ENCODE results near the gene LYSMD1. TPM values are rescaled to one million over a fixed set of nuclear protein-coding genes. Genes with fewer than 3 reads are reported as not detected.
"Not testable (repeated sequence)": the region's sequence is repeated elsewhere in the genome, so short reads cannot be mapped to it uniquely, and the experiment has no call there.

The LYSMD1 gene
- total RNA-seq, 1 donor from 2014 or later = 4.7 TPM

- intact Hi-C loops (cut with micrococcal nuclease) = no loop called here
- H3K36me3 Mint-ChIP-seq (ENCODE audit: low read depth) = peaks cover 6% of the 10 kb centered on the region
Observed at GRCh38 chr1:151193304-151193703, 27.6 kb upstream of the LYSMD1 start.

GRCh38 chr1:151192047-151192446 is 26.3 kb upstream of the LYSMD1 start:
- Mint-ChIP-seq H3K36me3 (ENCODE audit: low read depth) (peaks cover 6% of the 10 kb centered on the region), H3K27me3 (peaks cover 6% of the 10 kb centered on the region), H3K9me3 (no peaks in the 10 kb centered on the region), H3K27ac (no peak overlapping the region), H3K4me1 (peaks cover 26% of the 10 kb centered on the region), H3K4me3 (no peak overlapping the region)
- no peak for DNase-seq
- intact Hi-C loops (cut with micrococcal nuclease) = no loop called here

More at GRCh38 chr1:151193304-151193703, 27.6 kb upstream of the LYSMD1 start:
- no peak for DNase-seq
- Mint-ChIP-seq H3K27me3 (peaks cover 7% of the 10 kb centered on the region), H3K4me3 (no peak overlapping the region), H3K4me1 (peaks cover 29% of the 10 kb centered on the region), H3K27ac (no peak overlapping the region), H3K9me3 (no peaks in the 10 kb centered on the region)

- H3K4me3 Mint-ChIP-seq = peak within 1 kb of the TSS; percentile 97
- peak; percentile 96 for DNase-seq
- H3K9me3 Mint-ChIP-seq = no peaks in the 10 kb centered on the region
- intact Hi-C loops (cut with micrococcal nuclease) = loop anchor here (1.0 kb wide), 4 partner anchors 8 to 91 kb away; partner anchors contain the start of genes PIP5K1A, PSMD4 and SCNM1
- H3K4me1 Mint-ChIP-seq = peaks cover 26% of the 10 kb centered on the region
- peaks cover 21% of the 10 kb centered on the region for H3K36me3 Mint-ChIP-seq (ENCODE audit: low read depth)
- peaks cover 6% of the 10 kb centered on the region for H3K27me3 Mint-ChIP-seq
- H3K27ac Mint-ChIP-seq = peak within 1 kb of the TSS; percentile 93
Observed at GRCh38 chr1:151189637-151190445, 24.1 kb upstream of the LYSMD1 start, which contains the start of gene VPS72. Gene VPS72, minus strand, starts transcription at chr1:151190197. Its CDS starts 76 bp downstream, at chr1:151190121.

- H3K27me3 Mint-ChIP-seq; intact Hi-C loops (cut with micrococcal nuclease); H3K9me3 Mint-ChIP-seq; DNase-seq: not testable (repeated sequence)
- H3K4me1 Mint-ChIP-seq = peaks cover 29% of the 10 kb centered on the region
- peak overlapping the region; percentile 76 for H3K27ac Mint-ChIP-seq
- H3K4me3 Mint-ChIP-seq = peak overlapping the region; percentile 97
- peaks cover 30% of the 10 kb centered on the region for H3K36me3 Mint-ChIP-seq (ENCODE audit: low read depth)
Observed at GRCh38 chr1:151188667-151189066, 23.0 kb upstream of the LYSMD1 start.

GRCh38 chr1:151187205-151187604 is 21.5 kb upstream of the LYSMD1 start:
- peaks cover 29% of the 10 kb centered on the region for H3K4me1 Mint-ChIP-seq
- no peak overlapping the region for H3K27ac Mint-ChIP-seq
- peaks cover 2% of the 10 kb centered on the region for H3K27me3 Mint-ChIP-seq
- intact Hi-C loops (cut with micrococcal nuclease) = no loop called here
- H3K9me3 Mint-ChIP-seq = no peaks in the 10 kb centered on the region
- H3K4me3 Mint-ChIP-seq = no peak overlapping the region
- peaks cover 42% of the 10 kb centered on the region for H3K36me3 Mint-ChIP-seq (ENCODE audit: low read depth)
- DNase-seq = no peak

GRCh38 chr1:151184211-151184610 is 18.5 kb upstream of the LYSMD1 start:
- Mint-ChIP-seq H3K36me3 (ENCODE audit: low read depth) (peaks cover 59% of the 10 kb centered on the region), H3K4me3 (no peak overlapping the region), H3K4me1 (peaks cover 21% of the 10 kb centered on the region), H3K9me3 (no peaks in the 10 kb centered on the region), H3K27me3 (no peaks in the 10 kb centered on the region), H3K27ac (no peak overlapping the region)
- intact Hi-C loops (cut with micrococcal nuclease) = no loop called here
- DNase-seq = no peak

GRCh38 chr1:151176514-151177045 is 10.9 kb upstream of the LYSMD1 start:
- DNase-seq = no peak
- H3K9me3 Mint-ChIP-seq = no peaks in the 10 kb centered on the region
- no peaks in the 10 kb centered on the region for H3K27me3 Mint-ChIP-seq
- H3K27ac Mint-ChIP-seq = no peak overlapping the region
- peaks cover 57% of the 10 kb centered on the region for H3K36me3 Mint-ChIP-seq (ENCODE audit: low read depth)
- intact Hi-C loops (cut with micrococcal nuclease) = no loop called here
- peaks cover 1% of the 10 kb centered on the region for H3K4me1 Mint-ChIP-seq
- no peak overlapping the region for H3K4me3 Mint-ChIP-seq

- intact Hi-C loops (cut with micrococcal nuclease) = no loop called here
- H3K36me3 Mint-ChIP-seq (ENCODE audit: low read depth) = peaks cover 55% of the 10 kb centered on the region
- H3K4me3 Mint-ChIP-seq = no peak within 1 kb of the TSS
- H3K27ac Mint-ChIP-seq = peak within 1 kb of the TSS; percentile 38
- no peaks in the 10 kb centered on the region for H3K27me3 Mint-ChIP-seq
- H3K4me1 Mint-ChIP-seq = peaks cover 1% of the 10 kb centered on the region
- DNase-seq = no peak
- H3K9me3 Mint-ChIP-seq = no peaks in the 10 kb centered on the region
Observed at GRCh38 chr1:151175863-151176262, 10.2 kb upstream of the LYSMD1 start, which contains the start of gene TMOD4. Gene TMOD4, minus strand, starts transcription at chr1:151175981. Its CDS starts 1,106 bp downstream, at chr1:151174875.

GRCh38 chr1:151175041-151175741 is 9.5 kb upstream of the LYSMD1 start:
- Mint-ChIP-seq H3K4me3 (no peak overlapping the region), H3K27me3 (no peaks in the 10 kb centered on the region), H3K4me1 (peaks cover 1% of the 10 kb centered on the region), H3K9me3 (no peaks in the 10 kb centered on the region), H3K36me3 (ENCODE audit: low read depth) (peaks cover 52% of the 10 kb centered on the region), H3K27ac (no peak overlapping the region)
- DNase-seq = no peak
- intact Hi-C loops (cut with micrococcal nuclease) = no loop called here

- no peak for DNase-seq
- Mint-ChIP-seq H3K9me3 (no peaks in the 10 kb centered on the region), H3K27ac (no peak overlapping the region), H3K4me3 (no peak overlapping the region), H3K27me3 (no peaks in the 10 kb centered on the region), H3K4me1 (peaks cover 14% of the 10 kb centered on the region), H3K36me3 (ENCODE audit: low read depth) (peaks cover 53% of the 10 kb centered on the region)
- intact Hi-C loops (cut with micrococcal nuclease) = no loop called here
Observed at GRCh38 chr1:151171190-151171589, 5.5 kb upstream of the LYSMD1 start.

- Mint-ChIP-seq H3K4me3 (peak overlapping the region; percentile 97), H3K27me3 (no peaks in the 10 kb centered on the region), H3K27ac (peak overlapping the region; percentile 91), H3K9me3 (no peaks in the 10 kb centered on the region), H3K4me1 (peaks cover 35% of the 10 kb centered on the region), H3K36me3 (ENCODE audit: low read depth) (peaks cover 61% of the 10 kb centered on the region)
- DNase-seq = peak; percentile 59
- intact Hi-C loops (cut with micrococcal nuclease) = no loop called here
Observed at GRCh38 chr1:151167116-151167515, 1.4 kb upstream of the LYSMD1 start.

GRCh38 chr1:151166505-151166956 is 829 bp upstream of the LYSMD1 start:
- Mint-ChIP-seq H3K9me3 (no peaks in the 10 kb centered on the region), H3K36me3 (ENCODE audit: low read depth) (peaks cover 63% of the 10 kb centered on the region), H3K27ac (peak overlapping the region; percentile 91), H3K4me1 (peaks cover 39% of the 10 kb centered on the region), H3K4me3 (peak overlapping the region; percentile 97), H3K27me3 (no peaks in the 10 kb centered on the region)
- DNase-seq = no peak
- intact Hi-C loops (cut with micrococcal nuclease) = loop anchor here (1.0 kb wide), 2 partner anchors 24 to 34 kb away; partner anchors contain the start of gene VPS72

- no peaks in the 10 kb centered on the region for H3K9me3 Mint-ChIP-seq
- peaks cover 65% of the 10 kb centered on the region for H3K36me3 Mint-ChIP-seq (ENCODE audit: low read depth)
- DNase-seq = no peak
- H3K27me3 Mint-ChIP-seq = no peaks in the 10 kb centered on the region
- peak overlapping the region; percentile 97 for H3K4me3 Mint-ChIP-seq
- H3K4me1 Mint-ChIP-seq = peaks cover 43% of the 10 kb centered on the region
- peak overlapping the region; percentile 91 for H3K27ac Mint-ChIP-seq
- intact Hi-C loops (cut with micrococcal nuclease) = loop anchor here (1.0 kb wide), 1 partner anchor 9 kb away; the partner anchor contains the start of gene TNFAIP8L2
Observed at GRCh38 chr1:151165281-151165737, 393 bp downstream of the LYSMD1 start.

Data from activated CD4-positive, alpha-beta T cell treated with anti-CD3 and anti-CD28 coated beads, Interleukin-2, amount 10 ng/mL, durations not matched to agents 24 days and 14 days (primary cell).